Measurements from ENCODE around the gene DALRD3. TPM values are rescaled to one million over a fixed set of nuclear protein-coding genes. Genes with fewer than 3 reads are reported as not detected.

The DALRD3 gene
- total and polyA plus RNA-seq, 2 donors (not counting 1 experiment from before 2014, with no cell fraction given), result 57.2 to 82.6 TPM

GRCh38 chr3:49013113-49013737 lies 5.2 kb downstream of the DALRD3 start:
- ChIA-PET POLR2A (no interaction called here), CTCF (interaction anchor here (2.2 to 5.6 kb wide), 4 partner anchors 7 to 26 kb away, joined by 6 to 69 read pairs (median 14); partner anchors contain the start of genes NDUFAF3 and P4HTM)
- H3K9me3 ChIP-seq (ENCODE audit: control extremely low read depth in 1 of 3, control insufficient read depth in 2 of 3, insufficient read depth in 1 of 3, low read length in 2 of 3), result no peaks in the 10 kb centered on the region
- H3K27ac ChIP-seq (ENCODE audit: low read length in 2 of 2), result no peak overlapping the region
- H3K9me3 Mint-ChIP-seq (ENCODE audit: insufficient read depth), result no peaks in the 10 kb centered on the region
- peaks cover 11 to 14% of the 10 kb centered on the region in 2 donors for H3K4me1 ChIP-seq (ENCODE audit: control insufficient read depth in 2 of 2, insufficient read depth in 2 of 2, low read length in 2 of 2)
- WGBS (ENCODE audit: insufficient coverage), result 92% methylated on average over 18 of the region's 19 CpGs
- no peak for TF ChIP-seq EZH2 (IDR thresholded peaks at IDR 0.05; ENCODE audit: borderline replicate concordance, insufficient read depth, low read depth, low read length, poor library complexity, severe bottlenecking)
- TF ChIP-seq, protein P1, sequence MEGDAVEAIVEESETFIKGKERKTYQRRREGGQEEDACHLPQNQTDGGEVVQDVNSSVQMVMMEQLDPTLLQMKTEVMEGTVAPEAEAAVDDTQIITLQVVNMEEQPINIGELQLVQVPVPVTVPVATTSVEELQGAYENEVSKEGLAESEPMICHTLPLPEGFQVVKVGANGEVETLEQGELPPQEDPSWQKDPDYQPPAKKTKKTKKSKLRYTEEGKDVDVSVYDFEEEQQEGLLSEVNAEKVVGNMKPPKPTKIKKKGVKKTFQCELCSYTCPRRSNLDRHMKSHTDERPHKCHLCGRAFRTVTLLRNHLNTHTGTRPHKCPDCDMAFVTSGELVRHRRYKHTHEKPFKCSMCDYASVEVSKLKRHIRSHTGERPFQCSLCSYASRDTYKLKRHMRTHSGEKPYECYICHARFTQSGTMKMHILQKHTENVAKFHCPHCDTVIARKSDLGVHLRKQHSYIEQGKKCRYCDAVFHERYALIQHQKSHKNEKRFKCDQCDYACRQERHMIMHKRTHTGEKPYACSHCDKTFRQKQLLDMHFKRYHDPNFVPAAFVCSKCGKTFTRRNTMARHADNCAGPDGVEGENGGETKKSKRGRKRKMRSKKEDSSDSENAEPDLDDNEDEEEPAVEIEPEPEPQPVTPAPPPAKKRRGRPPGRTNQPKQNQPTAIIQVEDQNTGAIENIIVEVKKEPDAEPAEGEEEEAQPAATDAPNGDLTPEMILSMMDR (IDR thresholded peaks at IDR 0.05), result no peak
- intact Hi-C loops (cut with micrococcal nuclease), result no loop called here
- peaks cover 54% of the 10 kb centered on the region for H3K79me2 ChIP-seq (ENCODE audit: control insufficient read depth, insufficient read depth, low read length)
- peaks cover 1 to 42% of the 10 kb centered on the region in 2 experiments for H3K36me3 ChIP-seq (replicated peaks in 1 of 2; ENCODE audit: control extremely low read depth in 1 of 2, control insufficient read depth in 1 of 2, extremely low read depth in 1 of 2, insufficient read depth in 2 of 2, low read length in 1 of 2)
- H3K4me2 ChIP-seq (replicated peaks; ENCODE audit: low read depth, low read length, poor library complexity, severe bottlenecking), result no peak overlapping the region
- H3K9ac ChIP-seq (ENCODE audit: low read length), result no peak overlapping the region
- H3K27me3 ChIP-seq (replicated peaks in 1 of 4; ENCODE audit: control extremely low read depth in 1 of 4, control insufficient read depth in 3 of 4, insufficient read depth in 4 of 4, low read length in 3 of 4), result no peaks in the 10 kb centered on the region
- ATAC-seq (ENCODE audit: low read depth), result no peak
- H3K4me3 Mint-ChIP-seq, result no peak overlapping the region
- no peaks in the 10 kb centered on the region for H3K27me3 Mint-ChIP-seq
- H3K4me1 Mint-ChIP-seq, result peaks cover 34% of the 10 kb centered on the region
- H3K4me3 ChIP-seq (ENCODE audit: control extremely low read depth in 1 of 5, extremely low read depth in 1 of 5, insufficient read depth in 1 of 5, low read depth in 2 of 5, low read length in 4 of 5), result no peak overlapping the region
- H3K27ac Mint-ChIP-seq, result no peak overlapping the region
- H2AFZ ChIP-seq (ENCODE audit: insufficient read depth, low read depth, low read length, poor library complexity, severe bottlenecking), result no peak overlapping the region
- peaks cover 59% of the 10 kb centered on the region for H4K20me1 ChIP-seq (ENCODE audit: control insufficient read depth, insufficient read depth, low read length, poor library complexity, severe bottlenecking)
- DNase-seq, result peak; percentile 9

DNA sequence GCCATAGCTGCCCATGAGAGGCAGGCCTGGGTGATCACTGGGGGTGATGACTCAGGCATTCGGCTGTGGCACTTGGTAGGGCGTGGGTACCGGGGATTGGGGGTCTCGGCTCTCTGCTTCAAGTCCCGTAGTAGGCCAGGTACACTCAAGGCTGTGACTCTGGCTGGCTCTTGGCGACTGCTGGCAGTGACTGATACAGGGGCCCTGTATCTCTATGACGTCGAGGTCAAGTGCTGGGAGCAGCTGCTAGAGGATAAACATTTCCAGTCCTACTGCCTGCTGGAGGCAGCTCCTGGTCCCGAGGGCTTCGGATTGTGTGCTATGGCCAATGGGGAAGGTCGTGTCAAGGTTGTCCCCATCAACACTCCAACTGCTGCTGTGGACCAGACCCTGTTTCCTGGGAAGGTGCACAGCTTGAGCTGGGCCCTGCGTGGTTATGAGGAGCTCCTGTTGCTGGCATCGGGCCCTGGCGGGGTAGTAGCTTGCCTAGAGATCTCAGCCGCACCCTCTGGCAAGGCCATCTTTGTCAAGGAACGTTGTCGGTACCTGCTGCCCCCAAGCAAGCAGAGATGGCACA lies 5.9 kb downstream of the DALRD3 start:
- intact Hi-C loops (cut with micrococcal nuclease), result no loop called here
- TF ChIP-seq, protein P1 (IDR thresholded peaks at IDR 0.05), result no peak
- no peak for TF ChIP-seq EZH2 (IDR thresholded peaks at IDR 0.05; ENCODE audit: borderline replicate concordance, insufficient read depth, low read depth, low read length, poor library complexity, severe bottlenecking)
- no peak overlapping the region for H3K4me3 ChIP-seq (ENCODE audit: control extremely low read depth in 1 of 5, extremely low read depth in 1 of 5, insufficient read depth in 1 of 5, low read depth in 2 of 5, low read length in 4 of 5)
- ATAC-seq (ENCODE audit: low read depth) (no peak), DNase-seq (peak; percentile 6)
- CTCF ChIA-PET, result interaction anchor here (1.3 to 5.6 kb wide), 5 partner anchors 8 to 25 kb away, joined by 6 to 69 read pairs (median 8); partner anchors contain the start of genes IMPDH2, NDUFAF3 and P4HTM
- peaks cover 1 to 42% of the 10 kb centered on the region in 2 experiments for H3K36me3 ChIP-seq (replicated peaks in 1 of 2; ENCODE audit: control extremely low read depth in 1 of 2, control insufficient read depth in 1 of 2, extremely low read depth in 1 of 2, insufficient read depth in 2 of 2, low read length in 1 of 2)
- Mint-ChIP-seq H3K27ac (no peak overlapping the region), H3K9me3 (ENCODE audit: insufficient read depth) (no peaks in the 10 kb centered on the region), H3K4me1 (peaks cover 34% of the 10 kb centered on the region), H3K27me3 (no peaks in the 10 kb centered on the region), H3K4me3 (no peak overlapping the region)
- peaks cover 62% of the 10 kb centered on the region for H4K20me1 ChIP-seq (ENCODE audit: control insufficient read depth, insufficient read depth, low read length, poor library complexity, severe bottlenecking)
- 96% methylated on average over 17 of the region's 17 CpGs for WGBS (ENCODE audit: insufficient coverage)
- no peak overlapping the region for H2AFZ ChIP-seq (ENCODE audit: insufficient read depth, low read depth, low read length, poor library complexity, severe bottlenecking)
- no peaks in the 10 kb centered on the region for H3K9me3 ChIP-seq (ENCODE audit: control extremely low read depth in 1 of 3, control insufficient read depth in 2 of 3, insufficient read depth in 1 of 3, low read length in 2 of 3)
- H3K27me3 ChIP-seq (replicated peaks in 1 of 4; ENCODE audit: control extremely low read depth in 1 of 4, control insufficient read depth in 3 of 4, insufficient read depth in 4 of 4, low read length in 3 of 4), result no peaks in the 10 kb centered on the region
- H3K27ac ChIP-seq (ENCODE audit: low read length in 2 of 2), result no peak overlapping the region
- peaks cover 13 to 16% of the 10 kb centered on the region in 2 donors for H3K4me1 ChIP-seq (ENCODE audit: control insufficient read depth in 2 of 2, insufficient read depth in 2 of 2, low read length in 2 of 2)
- H3K9ac ChIP-seq (ENCODE audit: low read length), result no peak overlapping the region
- H3K4me2 ChIP-seq (replicated peaks; ENCODE audit: low read depth, low read length, poor library complexity, severe bottlenecking), result no peak overlapping the region
- H3K79me2 ChIP-seq (ENCODE audit: control insufficient read depth, insufficient read depth, low read length), result peaks cover 60% of the 10 kb centered on the region
- POLR2A ChIA-PET, result interaction anchor here (1.2 kb wide), 1 partner anchor 17 kb away, joined by 3 read pairs; the partner anchor contains the start of gene IMPDH2
